ENCODE results near the gene GAS2. TPM values are rescaled to one million over a fixed set of nuclear protein-coding genes. Genes with fewer than 3 reads are reported as not detected.
A peak's percentile ranks its signal among the peaks of the same experiment; 100 is the strongest.

Gene GAS2
- total and polyA plus RNA-seq, 2 donors from 2014 or later, result 4.5 to 6.8 TPM

- no peak overlapping the region for H3K27ac ChIP-seq (ENCODE audit: low read depth in 2 of 2, low read length in 2 of 2)
- H3K9me3 ChIP-seq (ENCODE audit: control insufficient read depth in 2 of 3, insufficient read depth in 1 of 3, low read length in 3 of 3), result no peaks in the 10 kb centered on the region
- H3K9ac ChIP-seq (ENCODE audit: low read length in 3 of 3), result no peak overlapping the region
- no peak for FAIRE-seq
- TF ChIP-seq CTCF (IDR thresholded peaks at IDR 0.05; ENCODE audit: borderline replicate concordance, extremely low read depth, insufficient read depth), result no peak
- H3K27me3 ChIP-seq (ENCODE audit: control insufficient read depth, insufficient read depth, low read length), result no peaks in the 10 kb centered on the region
- no peaks in the 10 kb centered on the region for H3K4me1 ChIP-seq (ENCODE audit: control insufficient read depth in 2 of 3, insufficient read depth in 2 of 3, low read depth in 1 of 3, low read length in 3 of 3)
- no peaks in the 10 kb centered on the region for H3K36me3 ChIP-seq (ENCODE audit: control insufficient read depth in 2 of 3, insufficient read depth in 3 of 3, low read length in 3 of 3)
- no peak overlapping the region for H3K4me3 ChIP-seq (ENCODE audit: low read length in 3 of 3)
- DNase-seq, result no peak
- intact Hi-C loops (cut with DNase I), result no loop called here
Observed at GRCh38 chr11:22800482-22800881, 134.1 kb downstream of the GAS2 start.

GRCh38 chr11:22802861-22803260, 136.4 kb downstream of the GAS2 start:
- intact Hi-C loops (cut with DNase I), result no loop called here
- Histone ChIP-seq H3K9ac (ENCODE audit: low read length in 3 of 3) (no peak overlapping the region), H3K4me1 (ENCODE audit: control insufficient read depth in 2 of 3, insufficient read depth in 2 of 3, low read depth in 1 of 3, low read length in 3 of 3) (no peaks in the 10 kb centered on the region), H3K4me3 (ENCODE audit: low read length in 3 of 3) (no peak overlapping the region), H3K9me3 (ENCODE audit: control insufficient read depth in 2 of 3, insufficient read depth in 1 of 3, low read length in 3 of 3) (no peaks in the 10 kb centered on the region), H3K27me3 (ENCODE audit: control insufficient read depth, insufficient read depth, low read length) (no peaks in the 10 kb centered on the region), H3K27ac (ENCODE audit: low read depth in 2 of 2, low read length in 2 of 2) (no peak overlapping the region), H3K36me3 (ENCODE audit: control insufficient read depth in 2 of 3, insufficient read depth in 3 of 3, low read length in 3 of 3) (no peaks in the 10 kb centered on the region)
- DNase-seq, result no peak
- no peak for FAIRE-seq
- no peak for TF ChIP-seq CTCF (IDR thresholded peaks at IDR 0.05; ENCODE audit: borderline replicate concordance, extremely low read depth, insufficient read depth)

GRCh38 chr11:22807391-22807790, 141.0 kb downstream of the GAS2 start:
- no peak for FAIRE-seq

More at GRCh38 chr11:22807391-22807790, 141.0 kb downstream of the GAS2 start:
- DNase-seq, result peak in 1 of 5 donors; percentile 23
- Histone ChIP-seq H3K4me1 (ENCODE audit: control insufficient read depth in 2 of 3, insufficient read depth in 2 of 3, low read depth in 1 of 3, low read length in 3 of 3) (no peaks in the 10 kb centered on the region), H3K27ac (ENCODE audit: low read depth in 2 of 2, low read length in 2 of 2) (no peak overlapping the region), H3K27me3 (ENCODE audit: control insufficient read depth, insufficient read depth, low read length) (no peaks in the 10 kb centered on the region), H3K9me3 (ENCODE audit: control insufficient read depth in 2 of 3, insufficient read depth in 1 of 3, low read length in 3 of 3) (no peaks in the 10 kb centered on the region), H3K4me3 (ENCODE audit: low read length in 3 of 3) (no peak overlapping the region), H3K36me3 (ENCODE audit: control insufficient read depth in 2 of 3, insufficient read depth in 3 of 3, low read length in 3 of 3) (no peaks in the 10 kb centered on the region), H3K9ac (ENCODE audit: low read length in 3 of 3) (no peak overlapping the region)
- no peak for TF ChIP-seq CTCF (IDR thresholded peaks at IDR 0.05; ENCODE audit: borderline replicate concordance, extremely low read depth, insufficient read depth)
- intact Hi-C loops (cut with DNase I), result no loop called here
